Keratinocyte (primary cell): ENCODE data around the gene KCNK5.

Source experiments
- EZH2 ChIP-seq: IDR thresholded peaks from one replicate; pipeline ENCODE4 v1.6.1; 2012; ENCODE audit warnings: inconsistent platforms, mild to moderate bottlenecking, low read length, moderate library complexity
- TF ChIP-seq, protein P1 (sequence below), 3 experiments: IDR thresholded peaks in 1 of 3; conservative IDR thresholded peaks in 1 of 3; optimal IDR thresholded peaks in 1 of 3; 2 replicates in 2 of 3; 3 replicates in 1 of 3; pipeline versions ENCODE3 to v1.5.1; 2011; ENCODE audit warnings: low read length in 3 of 3, mild to moderate bottlenecking in 3 of 3, moderate library complexity in 2 of 3, control low read depth in 1 of 3, inconsistent platforms in 1 of 3; ENCODE audit not compliant: insufficient read depth in 2 of 3; ENCODE audit errors: extremely low read depth in 1 of 3

DNA sequence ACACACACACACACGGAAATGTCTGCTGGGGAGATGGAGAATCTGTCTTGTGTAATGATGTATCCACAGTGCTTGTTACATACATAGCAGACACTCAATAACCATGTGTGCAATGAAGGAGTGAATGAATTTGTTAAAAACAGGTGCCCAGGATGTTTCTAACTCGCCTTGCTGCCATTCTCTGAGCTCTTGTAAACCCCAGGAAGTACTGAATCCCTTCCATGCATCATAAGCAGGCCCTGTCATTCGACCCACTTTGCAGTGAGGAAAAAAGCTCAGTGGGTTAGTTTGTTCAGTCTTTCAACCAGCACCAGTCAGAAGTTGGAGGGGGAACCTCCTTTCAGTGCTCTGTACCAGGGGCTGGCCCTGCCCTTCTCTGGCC is 1.4 kb upstream of the KCNK5 start:
- no peak for TF ChIP-seq EZH2
- TF ChIP-seq, protein P1, sequence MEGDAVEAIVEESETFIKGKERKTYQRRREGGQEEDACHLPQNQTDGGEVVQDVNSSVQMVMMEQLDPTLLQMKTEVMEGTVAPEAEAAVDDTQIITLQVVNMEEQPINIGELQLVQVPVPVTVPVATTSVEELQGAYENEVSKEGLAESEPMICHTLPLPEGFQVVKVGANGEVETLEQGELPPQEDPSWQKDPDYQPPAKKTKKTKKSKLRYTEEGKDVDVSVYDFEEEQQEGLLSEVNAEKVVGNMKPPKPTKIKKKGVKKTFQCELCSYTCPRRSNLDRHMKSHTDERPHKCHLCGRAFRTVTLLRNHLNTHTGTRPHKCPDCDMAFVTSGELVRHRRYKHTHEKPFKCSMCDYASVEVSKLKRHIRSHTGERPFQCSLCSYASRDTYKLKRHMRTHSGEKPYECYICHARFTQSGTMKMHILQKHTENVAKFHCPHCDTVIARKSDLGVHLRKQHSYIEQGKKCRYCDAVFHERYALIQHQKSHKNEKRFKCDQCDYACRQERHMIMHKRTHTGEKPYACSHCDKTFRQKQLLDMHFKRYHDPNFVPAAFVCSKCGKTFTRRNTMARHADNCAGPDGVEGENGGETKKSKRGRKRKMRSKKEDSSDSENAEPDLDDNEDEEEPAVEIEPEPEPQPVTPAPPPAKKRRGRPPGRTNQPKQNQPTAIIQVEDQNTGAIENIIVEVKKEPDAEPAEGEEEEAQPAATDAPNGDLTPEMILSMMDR (optimal IDR thresholded peaks at IDR 0.05 in 1 of 3, IDR thresholded peaks at IDR 0.05 in 1 of 3, conservative IDR thresholded peaks at IDR 0.05 in 1 of 3; ENCODE audit: extremely low read depth in 1 of 3, insufficient read depth in 2 of 3, low read length in 3 of 3): no peak
